ENCODE results near the gene LCT. TPM values are rescaled to one million over a fixed set of nuclear protein-coding genes. Genes with fewer than 3 reads are reported as not detected.

Gene LCT
- total RNA-seq, 1 experiment from 2014 or later: not detected

DNA sequence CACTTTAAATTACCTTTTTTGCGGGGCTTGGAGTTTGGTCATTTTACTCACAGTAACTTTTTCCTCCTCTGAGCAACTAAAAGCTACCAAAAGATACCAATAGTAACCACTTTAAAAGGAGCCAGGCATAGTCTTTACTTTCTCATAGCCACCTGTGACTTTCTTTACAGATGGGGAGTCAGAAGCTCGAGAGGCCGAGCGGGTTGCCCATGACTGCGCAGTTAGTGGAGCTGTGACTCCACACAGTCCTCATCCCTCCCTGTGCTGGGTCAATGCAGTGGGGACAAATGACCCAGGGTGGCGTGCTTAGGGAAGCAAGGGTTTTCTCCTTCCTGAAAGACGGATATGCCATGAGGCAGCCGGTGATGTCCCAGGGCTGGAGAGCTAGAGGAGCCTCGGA lies 11.9 kb downstream of the LCT start:
- Histone ChIP-seq H3K4me2 (no peak overlapping the region), H3K4me1 (replicated peaks; ENCODE audit: insufficient read depth) (no peaks in the 10 kb centered on the region), H3K27me3 (ENCODE audit: insufficient read depth, low read depth) (peaks cover 35% of the 10 kb centered on the region), H3K9me2 (ENCODE audit: insufficient read depth) (no peaks in the 10 kb centered on the region), H4K20me1 (ENCODE audit: insufficient read depth) (no peaks in the 10 kb centered on the region), H3K79me2 (ENCODE audit: low read depth) (no peaks in the 10 kb centered on the region), H2AFZ (no peak overlapping the region), H3K4me3 (no peak overlapping the region), H3K36me3 (ENCODE audit: low read depth) (no peaks in the 10 kb centered on the region), H3K9me3 (ENCODE audit: insufficient read depth, low read depth) (no peaks in the 10 kb centered on the region; the same call in 1 of the 2 replicates), H3F3A (ENCODE audit: insufficient read depth, low read depth) (no peaks in the 10 kb centered on the region), H3K27ac (no peak overlapping the region)
- DNase-seq: no peak
- BruUV-seq (replicated peaks): no TSS peak
- intact Hi-C loops (cut with micrococcal nuclease; ENCODE audit: unreplicated experiment): no loop called here
- ChIA-PET CTCF (no interaction called here), POLR2A (ENCODE audit: unreplicated experiment) (no interaction called here)
- TF ChIP-seq, protein P1, sequence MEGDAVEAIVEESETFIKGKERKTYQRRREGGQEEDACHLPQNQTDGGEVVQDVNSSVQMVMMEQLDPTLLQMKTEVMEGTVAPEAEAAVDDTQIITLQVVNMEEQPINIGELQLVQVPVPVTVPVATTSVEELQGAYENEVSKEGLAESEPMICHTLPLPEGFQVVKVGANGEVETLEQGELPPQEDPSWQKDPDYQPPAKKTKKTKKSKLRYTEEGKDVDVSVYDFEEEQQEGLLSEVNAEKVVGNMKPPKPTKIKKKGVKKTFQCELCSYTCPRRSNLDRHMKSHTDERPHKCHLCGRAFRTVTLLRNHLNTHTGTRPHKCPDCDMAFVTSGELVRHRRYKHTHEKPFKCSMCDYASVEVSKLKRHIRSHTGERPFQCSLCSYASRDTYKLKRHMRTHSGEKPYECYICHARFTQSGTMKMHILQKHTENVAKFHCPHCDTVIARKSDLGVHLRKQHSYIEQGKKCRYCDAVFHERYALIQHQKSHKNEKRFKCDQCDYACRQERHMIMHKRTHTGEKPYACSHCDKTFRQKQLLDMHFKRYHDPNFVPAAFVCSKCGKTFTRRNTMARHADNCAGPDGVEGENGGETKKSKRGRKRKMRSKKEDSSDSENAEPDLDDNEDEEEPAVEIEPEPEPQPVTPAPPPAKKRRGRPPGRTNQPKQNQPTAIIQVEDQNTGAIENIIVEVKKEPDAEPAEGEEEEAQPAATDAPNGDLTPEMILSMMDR (conservative IDR thresholded peaks at IDR 0.05): no peak
- TF ChIP-seq EZH2 (IDR thresholded peaks at IDR 0.05; ENCODE audit: low read depth): no peak

DNA sequence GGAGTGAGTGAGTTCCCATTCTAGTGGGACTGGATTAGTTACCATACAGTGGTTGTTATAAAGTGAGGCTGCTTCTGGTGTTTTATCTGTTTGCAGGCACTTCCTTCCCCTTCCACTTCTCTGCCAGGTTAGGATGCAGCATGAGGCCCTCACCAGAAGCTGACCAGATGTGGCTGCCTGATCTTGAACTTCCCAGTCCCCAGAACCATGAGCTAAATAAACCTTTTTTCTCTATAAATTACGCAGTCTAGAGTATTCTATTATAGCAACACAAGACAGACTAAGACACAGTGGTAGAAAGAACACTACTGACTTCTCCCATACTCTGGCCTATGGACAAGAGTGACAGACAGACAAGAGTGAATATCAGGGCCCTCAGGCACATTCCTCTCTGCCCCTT lies 14.1 kb downstream of the LCT start:
- H3F3A ChIP-seq (ENCODE audit: insufficient read depth, low read depth): no peaks in the 10 kb centered on the region
- no peaks in the 10 kb centered on the region for H3K36me3 ChIP-seq (ENCODE audit: low read depth)
- no peaks in the 10 kb centered on the region; the same call in 1 of the 2 replicates for H3K9me3 ChIP-seq (ENCODE audit: insufficient read depth, low read depth)
- no peak overlapping the region for H2AFZ ChIP-seq
- H3K79me2 ChIP-seq (ENCODE audit: low read depth): no peaks in the 10 kb centered on the region
- H4K20me1 ChIP-seq (ENCODE audit: insufficient read depth): no peaks in the 10 kb centered on the region
- H3K4me2 ChIP-seq: no peak overlapping the region
- DNase-seq: no peak
- intact Hi-C loops (cut with micrococcal nuclease; ENCODE audit: unreplicated experiment): no loop called here
- no peak overlapping the region for H3K27ac ChIP-seq
- peaks cover 44% of the 10 kb centered on the region for H3K27me3 ChIP-seq (ENCODE audit: insufficient read depth, low read depth)
- no peaks in the 10 kb centered on the region for H3K9me2 ChIP-seq (ENCODE audit: insufficient read depth)
- H3K4me1 ChIP-seq (replicated peaks; ENCODE audit: insufficient read depth): no peaks in the 10 kb centered on the region
- POLR2A ChIA-PET (ENCODE audit: unreplicated experiment): no interaction called here
- BruUV-seq (replicated peaks): no TSS peak
- no peak for TF ChIP-seq EZH2 (IDR thresholded peaks at IDR 0.05; ENCODE audit: low read depth)
- TF ChIP-seq, protein P1 (conservative IDR thresholded peaks at IDR 0.05): no peak
- no peak overlapping the region for H3K4me3 ChIP-seq
- CTCF ChIA-PET: no interaction called here

DNA sequence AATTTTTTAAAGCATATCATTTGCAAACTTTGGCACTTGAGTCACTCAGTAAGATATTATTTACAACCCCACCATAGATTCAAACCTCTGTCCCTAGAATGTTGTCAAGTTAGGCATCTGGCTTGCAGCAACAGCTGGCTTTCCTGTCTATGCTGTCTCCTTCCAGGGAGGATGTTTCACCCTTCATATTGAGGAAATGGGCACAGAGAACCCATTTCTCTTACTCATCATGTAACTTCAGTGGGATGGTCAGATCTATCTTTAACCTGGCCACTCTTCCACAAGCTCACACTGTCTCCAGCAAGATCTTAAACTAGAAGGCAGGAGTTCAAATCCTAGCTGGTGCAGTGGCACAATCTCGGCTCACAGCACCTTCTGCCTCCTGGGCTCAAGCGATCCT lies 15.8 kb downstream of the LCT start:
- no peak for DNase-seq
- ChIA-PET CTCF (no interaction called here), POLR2A (ENCODE audit: unreplicated experiment) (no interaction called here)
- Histone ChIP-seq H3K27ac (no peak overlapping the region), H3K4me1 (replicated peaks; ENCODE audit: insufficient read depth) (no peaks in the 10 kb centered on the region), H3K4me3 (no peak overlapping the region), H3K4me2 (no peak overlapping the region), H3F3A (ENCODE audit: insufficient read depth, low read depth) (no peaks in the 10 kb centered on the region), H3K9me3 (ENCODE audit: insufficient read depth, low read depth) (no peaks in the 10 kb centered on the region; the same call in 1 of the 2 replicates), H3K9me2 (ENCODE audit: insufficient read depth) (no peaks in the 10 kb centered on the region), H3K27me3 (ENCODE audit: insufficient read depth, low read depth) (peaks cover 52% of the 10 kb centered on the region), H3K79me2 (ENCODE audit: low read depth) (no peaks in the 10 kb centered on the region), H3K36me3 (ENCODE audit: low read depth) (no peaks in the 10 kb centered on the region), H4K20me1 (ENCODE audit: insufficient read depth) (no peaks in the 10 kb centered on the region), H2AFZ (no peak overlapping the region)
- intact Hi-C loops (cut with micrococcal nuclease; ENCODE audit: unreplicated experiment): no loop called here
- BruUV-seq (replicated peaks): no TSS peak
- no peak for TF ChIP-seq EZH2 (IDR thresholded peaks at IDR 0.05; ENCODE audit: low read depth)
- TF ChIP-seq, protein P1 (conservative IDR thresholded peaks at IDR 0.05): no peak

All from PC-9 (cell line).